Activated CD4-positive, alpha-beta T cell treated with anti-CD3 and anti-CD28 coated beads, Interleukin-2, amount 50 U/mL, for 16 hours (primary cell): Measurements from ENCODE around the gene RAMP3.
"Not testable (repeated sequence)": the region's sequence is repeated elsewhere in the genome, so short reads cannot be mapped to it uniquely, and the experiment has no call there.

Source experiments
- DNase-seq: peaks from one replicate; pipeline ENCODE4 v3.0.0-alpha.2; 2020

The RAMP3 gene

GRCh38 chr7:45158471-45158870, 880 bp downstream of the RAMP3 start:
- no peak for DNase-seq

- DNase-seq: no peak
These were observed 1.7 kb downstream of the RAMP3 start for GRCh38 chr7:45159296-45159695.

- no peak for DNase-seq
These were observed 2.9 kb downstream of the RAMP3 start for GRCh38 chr7:45160417-45160881.

GRCh38 chr7:45161138-45161537, 3.5 kb downstream of the RAMP3 start:
- DNase-seq: no peak

- DNase-seq: no peak
These were observed 4.3 kb downstream of the RAMP3 start for GRCh38 chr7:45161842-45162241.

GRCh38 chr7:45162311-45162845, 4.8 kb downstream of the RAMP3 start:
- no peak for DNase-seq

GRCh38 chr7:45162943-45163691, 5.5 kb downstream of the RAMP3 start:
- DNase-seq: no peak

- DNase-seq: no peak
These were observed 6.1 kb downstream of the RAMP3 start for GRCh38 chr7:45163692-45164052.

GRCh38 chr7:45164271-45164670, 6.7 kb downstream of the RAMP3 start:
- not testable (repeated sequence) for DNase-seq

- DNase-seq: no peak
These were observed 8.3 kb downstream of the RAMP3 start for GRCh38 chr7:45165857-45166256.

- DNase-seq: no peak
These were observed 14.4 kb downstream of the RAMP3 start for GRCh38 chr7:45171946-45172345.

- no peak for DNase-seq
These were observed 16.2 kb downstream of the RAMP3 start for GRCh38 chr7:45173596-45174327.

GRCh38 chr7:45174328-45174610, 16.7 kb downstream of the RAMP3 start:
- DNase-seq: no peak

GRCh38 chr7:45174966-45175765, 17.6 kb downstream of the RAMP3 start:
- DNase-seq: no peak

- no peak for DNase-seq
These were observed 18.5 kb downstream of the RAMP3 start for GRCh38 chr7:45176091-45176490.

GRCh38 chr7:45176886-45177731, 19.5 kb downstream of the RAMP3 start:
- DNase-seq: no peak

GRCh38 chr7:45177801-45178200, 20.2 kb downstream of the RAMP3 start:
- DNase-seq: no peak

- DNase-seq: no peak
These were observed 20.9 kb downstream of the RAMP3 start for GRCh38 chr7:45178241-45179225.

GRCh38 chr7:45179666-45180065, 22.1 kb downstream of the RAMP3 start:
- no peak for DNase-seq

GRCh38 chr7:45180084-45180986, 22.7 kb downstream of the RAMP3 start:
- DNase-seq: no peak
